Kidney (tissue), 14 donors: Measurements from ENCODE around the gene GUCY2F. TPM values are rescaled to one million over a fixed set of nuclear protein-coding genes. Genes with fewer than 3 reads are reported as not detected.

Experiments
- DNase-seq, 5 donors: peaks; one replicate each; pipeline ENCODE4 v3.0.0-alpha.2; 2013 to 2020
- FAIRE-seq: peaks from 2 replicates; lab custom pipeline; 2012; peaks lifted over from hg19 to GRCh38; lab: Jason Lieb, UNC
- H3K27ac ChIP-seq, 2 donors: one replicate each; pipeline ENCODE4 v1.7.0; 2013; ENCODE audit warnings: low read depth in 2 of 2, low read length in 2 of 2, inconsistent platforms in 1 of 2
- H3K27me3 ChIP-seq: one replicate; pipeline ENCODE4 v1.7.1; 2013; ENCODE audit warnings: low read length, inconsistent platforms; ENCODE audit not compliant: control insufficient read depth, insufficient read depth
- H3K36me3 ChIP-seq, 3 donors: one replicate each; pipeline versions ENCODE4 v1.7.0 to v1.7.1; 2013; ENCODE audit warnings: low read length in 3 of 3, control low read depth in 1 of 3, inconsistent platforms in 1 of 3; ENCODE audit not compliant: insufficient read depth in 3 of 3, control insufficient read depth in 2 of 3
- H3K4me1 ChIP-seq, 3 donors: one replicate each; pipeline versions ENCODE4 v1.7.0 to v1.7.1; 2013; ENCODE audit warnings: low read length in 3 of 3, inconsistent platforms in 1 of 3, low read depth in 1 of 3; ENCODE audit not compliant: control insufficient read depth in 2 of 3, insufficient read depth in 2 of 3
- H3K4me3 ChIP-seq, 3 donors: one replicate each; pipeline versions ENCODE4 v1.7.0 to v1.8.1; 2013; ENCODE audit warnings: low read length in 3 of 3, control low read depth in 1 of 3, inconsistent platforms in 1 of 3
- H3K9ac ChIP-seq, 3 donors: one replicate each; pipeline versions ENCODE4 v1.7.0 to v1.7.1; 2013; ENCODE audit warnings: low read length in 3 of 3, control low read depth in 1 of 3, inconsistent platforms in 1 of 3
- H3K9me3 ChIP-seq, 3 donors: one replicate each; pipeline versions ENCODE4 v1.7.0 to v1.7.1; 2013; ENCODE audit warnings: low read length in 3 of 3, control low read depth in 1 of 3, inconsistent platforms in 1 of 3; ENCODE audit not compliant: control insufficient read depth in 2 of 3, insufficient read depth in 1 of 3
- intact Hi-C: fragments of 100-400 bp; cut with DNase I; formaldehyde crosslinking; loops from one replicate; pipeline ENCODE4 v1.11.1; 2022
- polyA plus RNA-seq: library from polyadenylated mRNA; stranded (reverse); fragments of 350-450 nt; fragmentation: Illumina TruSeq; extraction: RNeasy Lipid Tissue Mini Kit (QIAGEN cat#74804); gene quantifications from one replicate; pipeline ENCODE4 v1.2.3, GENCODE V29; 2014; ENCODE audit warnings: low read depth, low replicate concordance; ENCODE audit not compliant: insufficient read depth
- total RNA-seq: library from RNA; stranded (reverse); fragmentation: NEBNext Ultra II Directional; extraction: Animal tissue kit (Norgen Biotek cat#: 25700); gene quantifications from one replicate; pipeline ENCODE4 v1.2.1, GENCODE V29; 2021
- TF ChIP-seq, protein P1 (sequence below): IDR thresholded peaks from 3 replicates; pipeline ENCODE4 v1.5.1; 2012; ENCODE audit warnings: mild to moderate bottlenecking, moderate library complexity, borderline replicate concordance; ENCODE audit not compliant: insufficient read depth; ENCODE audit errors: extremely low read depth
- donor health status: control.
- donor health status: control.
- donor health status: control.
- donor health status: control.
- donor health status: control.
- donor health status: DM: yes; HTN: yes; CAD: no.
- donor health status: Normal renal cell carcinoma (clear cell type).

The GUCY2F gene
- total and polyA plus RNA-seq, 2 donors from 2014 or later, result not detected

DNA sequence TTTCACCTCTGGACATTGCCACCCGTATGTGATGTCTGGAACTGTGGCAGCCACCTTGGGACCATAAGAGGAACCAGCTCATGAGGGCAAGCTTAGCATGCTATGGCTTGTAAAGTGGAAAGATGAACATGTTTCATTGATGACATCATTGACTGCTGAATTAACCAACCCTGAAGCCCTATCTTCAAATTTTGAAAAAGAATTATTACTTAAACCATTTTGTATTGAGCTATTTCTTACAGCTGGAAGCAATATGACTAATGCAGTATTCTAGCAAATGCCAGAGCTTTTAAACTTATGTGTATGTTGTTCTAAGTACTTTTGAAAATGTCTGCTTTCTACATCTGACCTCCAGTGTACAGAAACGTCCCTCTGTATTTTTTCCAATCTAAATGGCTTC is 18.1 kb downstream of the GUCY2F start:
- Histone ChIP-seq H3K4me3 (no peak overlapping the region), H3K9me3 (no peaks in the 10 kb centered on the region), H3K9ac (no peak overlapping the region), H3K27ac (no peak overlapping the region), H3K36me3 (no peaks in the 10 kb centered on the region), H3K27me3 (no peaks in the 10 kb centered on the region), H3K4me1 (no peaks in the 10 kb centered on the region)
- intact Hi-C loops, result no loop called here
- TF ChIP-seq, protein P1, sequence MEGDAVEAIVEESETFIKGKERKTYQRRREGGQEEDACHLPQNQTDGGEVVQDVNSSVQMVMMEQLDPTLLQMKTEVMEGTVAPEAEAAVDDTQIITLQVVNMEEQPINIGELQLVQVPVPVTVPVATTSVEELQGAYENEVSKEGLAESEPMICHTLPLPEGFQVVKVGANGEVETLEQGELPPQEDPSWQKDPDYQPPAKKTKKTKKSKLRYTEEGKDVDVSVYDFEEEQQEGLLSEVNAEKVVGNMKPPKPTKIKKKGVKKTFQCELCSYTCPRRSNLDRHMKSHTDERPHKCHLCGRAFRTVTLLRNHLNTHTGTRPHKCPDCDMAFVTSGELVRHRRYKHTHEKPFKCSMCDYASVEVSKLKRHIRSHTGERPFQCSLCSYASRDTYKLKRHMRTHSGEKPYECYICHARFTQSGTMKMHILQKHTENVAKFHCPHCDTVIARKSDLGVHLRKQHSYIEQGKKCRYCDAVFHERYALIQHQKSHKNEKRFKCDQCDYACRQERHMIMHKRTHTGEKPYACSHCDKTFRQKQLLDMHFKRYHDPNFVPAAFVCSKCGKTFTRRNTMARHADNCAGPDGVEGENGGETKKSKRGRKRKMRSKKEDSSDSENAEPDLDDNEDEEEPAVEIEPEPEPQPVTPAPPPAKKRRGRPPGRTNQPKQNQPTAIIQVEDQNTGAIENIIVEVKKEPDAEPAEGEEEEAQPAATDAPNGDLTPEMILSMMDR, result no peak
- FAIRE-seq (no peak), DNase-seq (no peak)

DNA sequence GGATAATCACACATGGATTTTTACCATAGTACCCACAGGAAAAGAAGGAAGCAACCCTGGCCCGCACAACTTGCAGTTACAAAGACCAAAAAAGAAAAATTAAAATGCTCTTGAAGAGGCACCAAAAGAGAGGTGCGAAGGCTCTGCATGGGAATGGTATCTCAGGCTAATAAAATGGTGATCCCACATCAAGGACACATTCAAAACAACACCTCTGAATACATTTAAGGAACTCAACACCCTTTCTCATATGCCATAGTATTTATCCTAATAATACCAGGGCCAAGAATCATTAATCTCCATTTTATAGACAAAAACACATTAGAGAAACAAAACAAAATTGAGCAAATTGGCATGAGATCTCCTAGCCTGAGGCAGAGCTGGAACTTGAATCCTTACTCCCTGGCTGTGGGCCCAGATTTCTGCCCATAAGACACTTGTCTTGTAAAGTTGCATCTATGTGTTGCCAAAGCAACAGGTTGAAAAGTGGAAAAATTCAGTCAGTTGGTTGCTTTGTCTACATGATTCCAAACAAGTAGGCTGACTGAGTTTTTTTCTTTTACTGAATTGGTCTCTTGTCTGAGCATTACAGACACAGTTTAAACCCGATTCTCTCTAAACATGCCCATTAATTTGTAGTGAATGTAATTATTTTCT is 33.5 kb downstream of the GUCY2F start:
- Histone ChIP-seq H3K9me3 (no peaks in the 10 kb centered on the region), H3K27me3 (no peaks in the 10 kb centered on the region), H3K4me1 (no peaks in the 10 kb centered on the region), H3K36me3 (no peaks in the 10 kb centered on the region), H3K4me3 (no peak overlapping the region), H3K27ac (no peak overlapping the region), H3K9ac (no peak overlapping the region)
- FAIRE-seq (no peak), DNase-seq (no peak)
- TF ChIP-seq, protein P1, result no peak
- intact Hi-C loops, result no loop called here

DNA sequence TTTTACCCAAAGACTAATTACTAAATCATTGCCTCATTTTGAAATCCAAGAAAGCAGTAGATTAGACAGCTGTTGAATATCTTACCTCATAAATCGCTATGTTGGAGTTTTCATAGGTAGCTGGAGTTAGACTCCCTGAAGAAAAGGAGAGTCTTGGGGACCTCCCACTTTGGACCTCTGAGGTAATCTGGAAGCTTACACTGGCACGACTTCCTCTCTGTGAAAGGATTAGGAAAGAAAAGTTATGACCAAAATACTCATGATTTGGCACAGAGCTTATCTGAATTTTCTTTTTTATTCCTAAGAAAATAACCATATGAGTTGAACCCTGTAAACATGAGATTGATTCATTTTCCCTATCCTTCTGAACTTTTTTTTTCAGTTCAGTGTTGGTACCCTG is 40.6 kb downstream of the GUCY2F start:
- Histone ChIP-seq H3K27me3 (no peaks in the 10 kb centered on the region), H3K27ac (no peak overlapping the region), H3K4me1 (no peaks in the 10 kb centered on the region), H3K36me3 (no peaks in the 10 kb centered on the region), H3K9me3 (no peaks in the 10 kb centered on the region), H3K9ac (no peak overlapping the region), H3K4me3 (no peak overlapping the region)
- TF ChIP-seq, protein P1, result no peak
- DNase-seq (peak in 1 of 5 donors; percentile 4), FAIRE-seq (no peak)
- intact Hi-C loops, result no loop called here

DNA sequence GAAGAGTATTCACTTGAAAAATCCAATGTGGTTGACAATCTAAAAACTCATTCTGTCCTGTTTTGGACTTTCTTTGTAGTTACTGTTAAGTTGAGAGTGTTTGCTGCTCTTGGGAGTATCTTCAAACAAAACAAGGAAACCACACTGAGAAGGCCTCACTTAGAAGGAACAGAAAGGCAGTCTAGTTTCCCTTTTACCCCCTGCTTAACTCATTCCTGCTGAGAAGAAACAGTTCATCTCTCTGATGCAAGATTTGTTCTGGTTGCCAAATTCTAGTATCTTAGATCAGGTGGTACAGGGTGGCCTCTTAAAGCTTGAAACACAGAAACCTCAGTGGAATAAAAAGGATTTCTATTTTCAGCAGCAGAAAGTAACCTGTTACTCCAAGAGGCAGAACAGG is 41.4 kb downstream of the GUCY2F start:
- DNase-seq, result no peak
- H3K9ac ChIP-seq, result no peak overlapping the region
- TF ChIP-seq, protein P1, result no peak
- no peak for FAIRE-seq
- no peaks in the 10 kb centered on the region for H3K4me1 ChIP-seq
- no peak overlapping the region for H3K27ac ChIP-seq
- H3K4me3 ChIP-seq, result no peak overlapping the region
- H3K9me3 ChIP-seq, result no peaks in the 10 kb centered on the region
- intact Hi-C loops, result no loop called here
- no peaks in the 10 kb centered on the region for H3K36me3 ChIP-seq
- no peaks in the 10 kb centered on the region for H3K27me3 ChIP-seq
